DND-41 (cell line): ENCODE data around the gene MUCL3.

ENCODE experiments used
- ATAC-seq: fragments of 200-7000 bp; cut with Tn5 transposase; 3 replicates; pipeline ENCODE4 v1.9.1; 2021; ENCODE audit warnings: low read depth; ENCODE audit not compliant: insufficient read depth
- DNase-seq: peaks from one replicate; pipeline ENCODE4 v3.0.0-alpha.2; 2020
- H2AFZ ChIP-seq: 2 replicates; pipeline ENCODE4 v1.6.0; 2012; ENCODE audit warnings: low read depth, low read length
- H3K27ac ChIP-seq: 2 replicates; pipeline ENCODE4 v1.5.1; 2012; ENCODE audit warnings: low read length, inconsistent platforms
- H3K27me3 ChIP-seq: fragments of 200-600 bp; sonication (generic); 2 replicates; pipeline ENCODE4 v1.6.0; 2012; ENCODE audit warnings: low read length, mild to moderate bottlenecking, inconsistent platforms; ENCODE audit not compliant: insufficient read depth, poor library complexity
- H3K36me3 ChIP-seq: 2 replicates; pipeline ENCODE4 v1.5.1; 2012; ENCODE audit warnings: low read length, inconsistent platforms; ENCODE audit not compliant: insufficient read depth
- H3K4me1 ChIP-seq: 2 replicates; pipeline ENCODE4 v1.5.1; 2012; ENCODE audit warnings: mild to moderate bottlenecking, low read length; ENCODE audit not compliant: insufficient read depth
- H3K4me2 ChIP-seq: 2 replicates; pipeline ENCODE4 v1.6.0; 2012; ENCODE audit warnings: mild to moderate bottlenecking, moderate library complexity, low read length, inconsistent platforms; ENCODE audit not compliant: insufficient read depth
- H3K4me3 ChIP-seq, 2 experiments: fragments of 200-600 bp in 1 of 2; shearing (Covaris generic) in 1 of 2; 2 replicates each; pipeline ENCODE4 v1.5.1; 2012 to 2016; ENCODE audit warnings: inconsistent platforms in 2 of 2, low read length in 2 of 2, mild to moderate bottlenecking in 2 of 2, low read depth in 1 of 2, moderate library complexity in 1 of 2
- H3K79me2 ChIP-seq: 2 replicates; pipeline ENCODE4 v1.6.0; 2012; ENCODE audit warnings: low read length, inconsistent platforms; ENCODE audit not compliant: insufficient read depth
- H3K9ac ChIP-seq: 2 replicates; pipeline ENCODE4 v1.6.0; 2012; ENCODE audit warnings: low read depth, mild to moderate bottlenecking, inconsistent platforms, low read length, moderate library complexity
- H3K9me3 ChIP-seq: 2 replicates; pipeline ENCODE4 v1.5.1; 2012; ENCODE audit warnings: low read length, moderate library complexity, mild to moderate bottlenecking, inconsistent platforms; ENCODE audit not compliant: insufficient read depth, severe bottlenecking
- H4K20me1 ChIP-seq: 2 replicates; pipeline ENCODE4 v1.6.0; 2012; ENCODE audit warnings: low read length; ENCODE audit not compliant: insufficient read depth
- EZH2 ChIP-seq: IDR thresholded peaks from 3 replicates; pipeline ENCODE4 v1.6.1; 2012; ENCODE audit warnings: borderline replicate concordance, low read depth, mild to moderate bottlenecking, moderate library complexity, low read length, inconsistent platforms; ENCODE audit not compliant: severe bottlenecking
- TF ChIP-seq, protein P1 (sequence below): IDR thresholded peaks from 2 replicates; pipeline ENCODE4 v1.5.1; 2012; ENCODE audit warnings: borderline replicate concordance, low read length, moderate library complexity, mild to moderate bottlenecking; ENCODE audit not compliant: poor library complexity, severe bottlenecking; ENCODE audit errors: extremely low read depth

Gene MUCL3

DNA sequence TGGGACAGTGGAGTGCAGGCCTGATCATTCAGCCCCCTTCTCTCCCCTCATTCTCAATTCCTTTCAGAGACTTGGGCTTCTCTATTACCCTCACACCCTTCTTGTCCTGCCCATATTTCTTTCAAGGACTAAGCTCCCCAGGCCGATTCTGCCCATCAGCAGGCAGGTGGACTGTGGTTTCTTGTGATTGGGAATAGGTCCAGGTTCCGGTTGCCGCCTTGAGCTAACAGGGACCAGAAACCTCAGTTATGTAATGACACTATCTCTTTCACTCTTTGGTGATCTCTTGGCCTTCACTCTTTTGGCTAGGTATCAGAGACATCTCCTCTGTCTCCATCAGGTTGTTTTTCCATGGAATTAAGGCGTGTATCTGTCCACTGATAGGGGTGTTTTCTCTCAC is 6.5 kb downstream of the MUCL3 start:
- TF ChIP-seq, protein P1, sequence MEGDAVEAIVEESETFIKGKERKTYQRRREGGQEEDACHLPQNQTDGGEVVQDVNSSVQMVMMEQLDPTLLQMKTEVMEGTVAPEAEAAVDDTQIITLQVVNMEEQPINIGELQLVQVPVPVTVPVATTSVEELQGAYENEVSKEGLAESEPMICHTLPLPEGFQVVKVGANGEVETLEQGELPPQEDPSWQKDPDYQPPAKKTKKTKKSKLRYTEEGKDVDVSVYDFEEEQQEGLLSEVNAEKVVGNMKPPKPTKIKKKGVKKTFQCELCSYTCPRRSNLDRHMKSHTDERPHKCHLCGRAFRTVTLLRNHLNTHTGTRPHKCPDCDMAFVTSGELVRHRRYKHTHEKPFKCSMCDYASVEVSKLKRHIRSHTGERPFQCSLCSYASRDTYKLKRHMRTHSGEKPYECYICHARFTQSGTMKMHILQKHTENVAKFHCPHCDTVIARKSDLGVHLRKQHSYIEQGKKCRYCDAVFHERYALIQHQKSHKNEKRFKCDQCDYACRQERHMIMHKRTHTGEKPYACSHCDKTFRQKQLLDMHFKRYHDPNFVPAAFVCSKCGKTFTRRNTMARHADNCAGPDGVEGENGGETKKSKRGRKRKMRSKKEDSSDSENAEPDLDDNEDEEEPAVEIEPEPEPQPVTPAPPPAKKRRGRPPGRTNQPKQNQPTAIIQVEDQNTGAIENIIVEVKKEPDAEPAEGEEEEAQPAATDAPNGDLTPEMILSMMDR, result no peak
- no peak for TF ChIP-seq EZH2
- Histone ChIP-seq H3K4me1 (no peaks in the 10 kb centered on the region), H4K20me1 (no peaks in the 10 kb centered on the region), H3K27me3 (peaks cover 13% of the 10 kb centered on the region), H3K36me3 (no peaks in the 10 kb centered on the region), H3K79me2 (no peaks in the 10 kb centered on the region), H3K9ac (no peak overlapping the region), H2AFZ (no peak overlapping the region), H3K9me3 (peaks cover 3% of the 10 kb centered on the region), H3K4me3 (no peak overlapping the region), H3K4me2 (no peak overlapping the region), H3K27ac (no peak overlapping the region)
- ATAC-seq (no peak), DNase-seq (no peak)

DNA sequence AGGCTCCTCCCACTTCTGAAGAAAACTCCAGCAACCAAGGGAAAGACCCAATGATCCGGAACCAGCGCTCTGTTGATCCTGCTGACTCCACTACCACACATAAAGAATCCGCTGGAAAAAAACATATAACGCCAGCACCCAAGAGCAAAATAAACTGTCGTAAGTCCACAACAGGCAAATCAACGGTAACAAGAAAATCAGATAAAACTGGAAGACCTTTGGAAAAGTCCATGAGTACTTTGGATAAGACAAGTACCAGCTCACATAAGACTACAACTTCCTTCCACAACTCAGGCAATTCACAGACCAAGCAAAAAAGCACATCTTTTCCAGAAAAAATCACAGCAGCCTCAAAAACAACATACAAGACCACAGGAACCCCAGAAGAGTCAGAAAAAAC is 8.0 kb downstream of the MUCL3 start:
- no peak overlapping the region for H3K9ac ChIP-seq
- TF ChIP-seq, protein P1, result no peak
- no peak for TF ChIP-seq EZH2
- no peaks in the 10 kb centered on the region for H3K4me1 ChIP-seq

DNA sequence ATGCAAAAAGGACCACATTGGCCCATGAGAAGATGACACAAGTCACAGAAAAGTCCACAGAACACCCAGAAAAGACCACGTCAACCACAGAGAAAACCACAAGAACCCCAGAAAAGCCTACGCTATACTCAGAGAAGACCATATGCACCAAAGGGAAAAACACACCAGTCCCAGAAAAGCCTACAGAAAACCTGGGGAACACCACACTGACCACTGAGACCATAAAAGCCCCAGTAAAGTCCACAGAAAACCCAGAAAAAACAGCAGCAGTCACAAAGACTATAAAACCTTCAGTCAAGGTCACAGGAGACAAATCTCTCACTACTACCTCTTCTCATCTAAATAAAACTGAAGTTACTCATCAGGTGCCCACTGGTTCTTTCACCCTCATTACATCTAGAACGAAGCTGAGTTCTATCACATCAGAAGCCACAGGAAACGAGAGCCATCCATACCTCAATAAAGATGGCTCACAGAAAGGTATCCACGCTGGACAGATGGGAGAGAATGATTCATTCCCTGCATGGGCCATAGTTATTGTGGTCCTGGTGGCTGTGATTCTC is 11.2 kb downstream of the MUCL3 start:
- Histone ChIP-seq H3K4me1 (peaks cover 19% of the 10 kb centered on the region), H3K27ac (no peak overlapping the region), H3K4me2 (no peak overlapping the region), H4K20me1 (no peaks in the 10 kb centered on the region), H3K27me3 (peaks cover 49% of the 10 kb centered on the region), H3K4me3 (no peak overlapping the region), H3K79me2 (no peaks in the 10 kb centered on the region), H3K9ac (no peak overlapping the region), H3K36me3 (no peaks in the 10 kb centered on the region), H3K9me3 (no peaks in the 10 kb centered on the region), H2AFZ (no peak overlapping the region)
- TF ChIP-seq EZH2, result no peak
- TF ChIP-seq, protein P1, result no peak
- DNase-seq (no peak), ATAC-seq (no peak)

More for the DNA sequence above, 8.0 kb downstream of the MUCL3 start:
- no peaks in the 10 kb centered on the region for H3K79me2 ChIP-seq
- H3K27ac ChIP-seq, result no peak overlapping the region
- no peaks in the 10 kb centered on the region for H3K9me3 ChIP-seq
- H4K20me1 ChIP-seq, result no peaks in the 10 kb centered on the region
- DNase-seq, result no peak
- H3K36me3 ChIP-seq, result no peaks in the 10 kb centered on the region
- no peak for ATAC-seq
- H3K27me3 ChIP-seq, result peaks cover 25% of the 10 kb centered on the region
- no peak overlapping the region for H2AFZ ChIP-seq
- no peak overlapping the region for H3K4me3 ChIP-seq
- H3K4me2 ChIP-seq, result no peak overlapping the region
